Fibroblast of upper back skin (primary cell): ENCODE results near the gene CD300LD.
A peak's percentile ranks its signal among the peaks of the same experiment; 100 is the strongest.
"Not testable (repeated sequence)": the region's sequence is repeated elsewhere in the genome, so short reads cannot be mapped to it uniquely, and the experiment has no call there.

Experiments
- DNase-seq: peaks from one replicate; pipeline ENCODE4 v3.0.0-alpha.2; 2013

Gene CD300LD

GRCh38 chr17:74605361-74605760 is 13.3 kb upstream of the CD300LD start:
- DNase-seq: peak; percentile 63

- DNase-seq: no peak
Observed at GRCh38 chr17:74604761-74605160, 12.7 kb upstream of the CD300LD start.

DNA sequence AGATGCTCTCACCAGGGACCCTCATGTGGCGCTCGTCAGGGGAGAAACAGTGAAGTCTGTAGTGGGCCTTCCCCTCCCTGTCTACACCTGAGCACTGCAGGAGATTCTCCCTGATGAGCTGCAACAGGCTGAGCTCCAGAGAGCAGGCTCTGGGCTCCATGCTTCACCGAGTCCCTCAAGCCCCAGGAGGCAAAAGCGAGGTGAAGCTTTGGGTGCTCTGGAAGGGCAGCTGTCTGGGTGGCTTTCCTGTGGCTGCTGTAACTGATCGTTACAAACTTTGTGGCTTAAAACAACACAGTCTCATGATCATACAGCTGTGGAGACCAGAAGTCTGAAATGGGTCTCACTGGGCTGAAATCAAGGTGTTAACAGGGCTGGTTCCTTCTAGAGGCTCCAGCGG is 12.1 kb upstream of the CD300LD start:
- no peak for DNase-seq

DNA sequence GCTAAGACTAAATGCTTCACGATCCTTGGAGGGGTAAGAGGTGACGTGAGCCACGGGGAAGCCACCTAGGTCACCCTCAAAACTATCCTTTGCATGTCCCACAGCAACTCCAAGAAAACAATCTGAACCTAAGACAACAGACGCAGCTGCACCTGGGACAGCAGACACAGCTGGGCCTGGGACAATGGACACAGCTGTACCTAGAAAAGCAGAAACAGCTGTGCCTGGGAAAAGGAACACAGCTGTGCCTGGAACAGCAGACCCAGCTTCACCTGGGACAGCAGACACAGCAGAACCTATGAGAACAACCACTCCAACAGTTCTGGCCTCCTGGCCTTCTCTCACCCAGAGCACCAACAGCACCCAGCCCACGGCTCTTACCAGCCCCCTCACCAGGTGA is 11.7 kb upstream of the CD300LD start:
- no peak for DNase-seq

GRCh38 chr17:74603037-74603635 is 11.1 kb upstream of the CD300LD start:
- DNase-seq: no peak

DNA sequence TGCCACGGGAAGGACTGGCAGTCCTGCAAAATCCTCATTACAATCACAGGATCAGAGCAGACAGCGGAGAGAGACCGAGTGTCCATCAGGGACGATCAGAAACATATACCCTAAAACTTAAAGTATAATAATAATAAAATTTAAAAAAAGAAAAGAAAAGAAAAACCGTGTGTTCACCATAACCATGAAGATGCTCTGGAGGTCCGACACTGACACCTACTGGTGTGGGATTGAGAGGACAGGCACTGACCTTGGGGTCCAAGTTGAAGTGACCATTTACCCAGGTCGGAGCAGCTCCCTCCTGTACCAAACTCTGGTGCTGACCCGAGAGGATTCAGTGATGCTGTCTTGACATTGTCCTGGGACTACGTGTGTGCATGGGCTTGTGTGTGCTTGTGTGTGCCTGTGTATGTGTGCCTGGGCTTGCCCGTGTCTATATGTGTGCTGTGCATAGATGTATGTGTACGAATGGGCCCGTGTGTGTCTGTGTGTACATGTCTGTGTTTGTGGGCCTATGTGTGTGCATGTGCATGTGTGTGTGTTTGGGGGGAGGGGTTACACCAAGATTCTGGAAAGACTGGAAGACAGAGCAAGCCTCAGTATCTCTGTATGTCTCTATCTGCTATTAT is 10.0 kb upstream of the CD300LD start:
- peak; percentile 17 for DNase-seq

- DNase-seq: no peak
Observed at GRCh38 chr17:74599448-74599939, 7.4 kb upstream of the CD300LD start.

DNA sequence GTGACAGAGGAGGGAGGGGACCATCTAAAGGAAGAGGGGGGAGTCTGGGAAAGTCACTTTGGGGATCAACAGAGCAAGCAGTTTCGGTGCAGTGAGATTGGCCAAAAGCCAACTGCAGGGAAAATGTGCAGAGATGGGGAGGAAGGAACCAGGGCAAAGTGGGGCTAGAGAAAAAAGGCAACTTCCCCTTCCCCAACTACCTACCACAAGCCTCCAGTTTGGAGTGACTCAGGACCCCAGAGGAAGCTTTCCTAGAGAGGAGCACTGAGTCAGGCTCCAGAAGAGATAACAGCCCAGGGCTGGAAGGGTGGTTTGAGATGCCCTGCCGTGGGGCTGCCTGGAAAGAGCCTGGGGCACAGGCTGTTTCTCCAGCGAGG is 6.9 kb upstream of the CD300LD start:
- no peak for DNase-seq

- DNase-seq: no peak
Observed at GRCh38 chr17:74598346-74599022, 6.4 kb upstream of the CD300LD start.

DNA sequence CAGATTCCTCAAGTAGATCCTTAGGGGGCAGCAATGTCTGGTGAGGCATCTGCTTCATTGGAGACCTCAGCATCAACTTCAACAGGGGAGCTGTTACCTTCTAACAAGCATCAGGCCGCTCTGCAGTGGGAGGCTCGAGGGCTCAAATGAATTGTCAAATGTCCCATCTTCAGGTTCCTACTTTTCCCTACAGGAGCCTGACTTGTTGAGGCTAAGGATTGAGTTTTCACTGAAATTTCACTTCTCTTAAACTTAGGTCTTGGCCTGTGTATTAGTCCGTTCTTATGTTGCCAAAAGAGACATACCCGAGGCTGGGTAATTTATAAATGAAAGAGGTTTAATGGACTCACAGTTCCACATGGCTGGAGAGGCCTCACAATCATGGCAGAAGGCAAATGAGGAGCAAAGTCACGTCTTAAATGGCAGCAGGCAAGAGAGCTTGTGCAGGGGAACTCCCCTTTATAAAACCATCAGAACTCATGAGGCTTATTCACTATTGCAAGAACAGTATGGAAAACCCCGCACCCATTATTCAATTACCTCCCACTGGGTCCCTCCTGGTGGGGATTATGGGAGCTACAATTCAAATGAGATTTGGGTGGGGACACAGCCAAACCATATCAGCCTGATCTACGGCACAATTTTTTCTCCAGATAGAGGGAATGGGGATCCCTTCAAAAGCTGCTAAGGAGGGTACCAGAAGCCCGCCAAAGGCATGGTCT is 5.1 kb upstream of the CD300LD start:
- no peak for DNase-seq

- no peak for DNase-seq
Observed at GRCh38 chr17:74595037-74595750, 3.1 kb upstream of the CD300LD start.

GRCh38 chr17:74591503-74591902 is 580 bp downstream of the CD300LD start:
- DNase-seq: no peak

GRCh38 chr17:74585711-74586110 is 6.4 kb downstream of the CD300LD start:
- no peak for DNase-seq

DNA sequence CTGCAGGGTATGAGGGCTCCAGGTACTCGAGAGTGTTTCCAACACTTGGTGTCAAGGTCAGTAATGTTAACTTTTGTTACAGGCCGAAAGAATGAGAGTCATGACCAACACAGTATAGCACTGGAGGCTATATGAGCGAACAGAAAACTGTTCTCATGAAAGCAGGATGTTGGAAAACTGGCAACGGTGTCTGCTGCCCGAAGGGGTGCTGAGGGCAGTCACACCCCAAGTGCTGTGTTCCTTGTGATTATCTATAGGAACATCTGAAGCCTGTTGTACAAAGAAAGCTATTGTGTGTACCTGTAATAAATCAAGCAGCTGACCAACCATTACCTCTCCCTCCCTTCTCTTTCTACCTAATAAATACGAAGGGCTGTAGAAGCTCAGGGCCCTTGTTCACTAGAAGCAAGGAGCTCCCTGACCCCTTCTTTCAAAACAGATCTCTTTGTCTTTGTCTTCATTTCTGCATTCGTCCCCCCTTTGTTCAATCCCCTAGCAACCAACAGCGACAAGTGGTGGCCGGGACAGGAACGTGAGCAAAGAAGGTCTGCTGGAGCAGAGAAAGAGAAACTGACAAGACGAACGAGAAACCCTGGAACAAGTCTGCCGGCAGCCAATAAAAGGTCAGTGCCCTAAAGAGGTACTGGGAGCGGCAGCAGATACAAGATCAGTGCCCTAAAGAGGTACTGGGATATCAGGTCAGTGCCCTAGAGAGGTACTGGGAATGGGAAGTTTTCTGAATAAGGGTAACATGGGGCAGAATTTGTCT is 7.6 kb downstream of the CD300LD start:
- DNase-seq: no peak

GRCh38 chr17:74582633-74583032 is 9.4 kb downstream of the CD300LD start:
- no peak for DNase-seq

- DNase-seq: no peak
Observed at GRCh38 chr17:74579900-74580299, 12.2 kb downstream of the CD300LD start.

- no peak for DNase-seq
Observed at GRCh38 chr17:74578979-74579378, 13.1 kb downstream of the CD300LD start.

DNA sequence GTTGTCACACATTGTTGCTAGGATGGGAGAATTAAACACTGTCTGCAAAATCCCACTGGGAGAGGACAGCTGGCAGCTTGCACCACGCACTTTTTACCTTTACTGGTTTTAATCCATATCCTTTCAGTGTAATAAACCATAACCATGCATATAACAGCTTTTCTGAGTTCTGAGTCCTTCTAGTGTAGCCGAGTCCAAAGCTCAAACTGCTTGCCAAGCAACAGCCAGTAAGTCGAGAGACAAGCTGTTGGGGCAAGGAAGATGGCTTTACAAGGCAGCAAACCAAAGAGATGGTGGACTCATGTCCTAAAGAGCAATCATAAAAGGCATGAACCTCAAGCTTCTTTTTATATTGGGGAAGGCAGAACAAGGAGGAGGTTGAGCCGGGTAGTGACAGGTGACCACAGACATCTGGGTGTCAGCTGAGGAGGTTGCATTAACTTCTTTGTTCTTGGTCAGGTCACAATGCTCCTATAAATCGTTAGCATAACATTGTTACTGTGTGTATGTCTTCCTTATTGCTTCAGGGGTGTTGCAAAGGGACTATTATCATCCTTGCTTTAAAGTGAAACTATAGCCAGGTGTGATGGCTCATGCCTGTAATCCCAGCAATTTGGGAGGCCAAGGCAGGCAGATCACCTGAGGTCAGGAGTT is 17.5 kb downstream of the CD300LD start:
- DNase-seq: no peak

DNA sequence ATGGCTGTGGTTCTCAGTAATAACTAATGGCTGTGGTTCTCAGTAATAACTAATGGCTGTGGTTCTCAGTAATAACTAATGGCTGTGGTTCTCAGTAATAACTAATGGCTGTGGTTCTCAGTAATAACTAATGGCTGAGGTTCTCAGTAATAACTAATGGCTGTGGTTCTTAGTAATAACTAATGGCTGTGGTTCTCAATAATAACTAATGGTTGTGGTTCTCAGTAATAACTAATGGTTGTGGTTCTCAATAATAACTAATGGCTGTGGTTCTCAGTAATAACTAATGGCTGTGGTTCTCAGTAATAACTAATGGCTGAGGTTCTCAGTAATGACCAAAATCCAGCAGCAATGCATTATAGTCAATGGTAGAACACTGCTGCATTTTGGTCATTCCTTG is 18.4 kb downstream of the CD300LD start:
- not testable (repeated sequence) for DNase-seq

DNA sequence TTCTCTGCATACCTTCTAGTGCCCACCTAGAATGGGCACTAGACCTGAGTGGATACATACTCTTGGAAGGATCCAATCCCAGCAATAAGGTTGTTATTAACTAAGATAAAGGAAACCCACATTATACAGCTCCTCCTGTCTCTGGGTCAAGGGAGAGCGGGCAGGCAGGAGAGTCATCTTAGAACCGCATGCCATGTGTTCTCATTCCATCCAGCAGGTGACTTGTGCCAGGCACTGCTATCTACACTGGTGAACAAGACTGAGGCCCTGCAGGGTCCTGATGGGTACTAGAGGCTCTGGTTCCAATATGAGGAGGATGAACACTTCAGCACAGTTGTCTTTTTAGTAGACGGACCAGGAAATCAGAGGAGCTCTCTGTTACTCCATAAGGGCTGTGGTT is 18.9 kb downstream of the CD300LD start:
- no peak for DNase-seq

- no peak for DNase-seq
Observed at GRCh38 chr17:74571621-74572270, 20.3 kb downstream of the CD300LD start.
